Ovary (tissue), 3 donors: ENCODE measurements around the gene SHKBP1.

Experiments used
- CTCF ChIP-seq, 3 donors: fragments of 450-650 bp in 2 of 3; fragments of 200-600 bp in 1 of 3; IDR thresholded peaks; one replicate each; pipeline versions ENCODE4 v1.5.1 to v1.8.0; 2016 to 2022; ENCODE audit warnings: antibody characterized with exemption in 3 of 3, mild to moderate bottlenecking in 1 of 3
- POLR2A ChIP-seq: fragments of 450-650 bp; IDR thresholded peaks from one replicate; pipeline ENCODE4 v1.6.1; 2017; ENCODE audit warnings: antibody characterized with exemption, mild to moderate bottlenecking, moderate library complexity
- donor health status: DM: no; HTN: no; CAD: no.

GRCh38 chr19:40599331-40599901, 22.7 kb downstream of the SHKBP1 start:
- TF ChIP-seq POLR2A: no peak
- no peak for TF ChIP-seq CTCF (IDR thresholded peaks at IDR 0.05)
